Measurements from ENCODE around the gene ZNF581.
A peak's percentile ranks its signal among the peaks of the same experiment; 100 is the strongest.

The ZNF581 gene

DNA sequence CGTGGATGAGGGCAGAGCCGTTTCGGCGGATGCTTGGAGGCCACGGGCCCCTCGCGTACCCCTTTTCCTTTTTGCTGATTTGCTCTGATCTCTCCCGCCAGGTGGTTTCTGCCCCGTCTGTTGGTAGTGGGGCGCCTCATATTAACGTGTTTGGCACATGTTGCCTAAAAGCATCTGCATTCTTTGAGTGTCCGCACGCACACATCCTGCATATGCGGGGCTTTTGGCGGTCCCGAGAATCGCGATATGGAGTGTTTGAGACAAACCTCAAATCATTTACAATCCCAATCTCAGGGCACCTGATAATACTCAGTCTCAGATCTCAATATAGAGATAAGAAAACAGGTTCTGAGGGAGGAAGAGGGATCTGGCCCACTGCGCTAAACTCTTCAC is 12.2 kb downstream of the ZNF581 start:
- no peak for DNase-seq
- in situ Hi-C loops (cut with HindIII; ENCODE audit: low pct_ligation_motif_present, low pct_unique_long_range_greater_than_20kb, low sequenced_read_pairs): no loop called here

DNA sequence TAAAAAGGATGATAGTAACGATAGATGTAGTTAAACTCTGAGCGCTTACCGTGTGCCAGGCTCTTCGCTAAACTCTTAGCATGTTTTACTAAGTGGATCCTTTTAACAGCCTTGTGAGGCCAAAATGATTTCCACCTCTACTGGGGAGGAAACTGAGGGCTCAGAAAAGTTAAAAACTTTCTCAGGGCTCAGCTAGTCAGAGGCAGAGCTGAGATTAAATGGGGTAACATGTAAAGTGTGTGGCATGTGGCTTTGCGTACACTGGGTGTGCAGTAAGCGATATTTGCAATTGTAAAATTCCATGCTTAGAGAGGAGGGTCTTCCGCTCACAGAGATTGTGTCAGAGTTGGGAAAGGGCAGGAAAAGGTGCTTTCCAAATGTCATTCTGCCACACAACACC is 13.1 kb downstream of the ZNF581 start:
- in situ Hi-C loops (cut with HindIII; ENCODE audit: low pct_ligation_motif_present, low pct_unique_long_range_greater_than_20kb, low sequenced_read_pairs): no loop called here

DNA sequence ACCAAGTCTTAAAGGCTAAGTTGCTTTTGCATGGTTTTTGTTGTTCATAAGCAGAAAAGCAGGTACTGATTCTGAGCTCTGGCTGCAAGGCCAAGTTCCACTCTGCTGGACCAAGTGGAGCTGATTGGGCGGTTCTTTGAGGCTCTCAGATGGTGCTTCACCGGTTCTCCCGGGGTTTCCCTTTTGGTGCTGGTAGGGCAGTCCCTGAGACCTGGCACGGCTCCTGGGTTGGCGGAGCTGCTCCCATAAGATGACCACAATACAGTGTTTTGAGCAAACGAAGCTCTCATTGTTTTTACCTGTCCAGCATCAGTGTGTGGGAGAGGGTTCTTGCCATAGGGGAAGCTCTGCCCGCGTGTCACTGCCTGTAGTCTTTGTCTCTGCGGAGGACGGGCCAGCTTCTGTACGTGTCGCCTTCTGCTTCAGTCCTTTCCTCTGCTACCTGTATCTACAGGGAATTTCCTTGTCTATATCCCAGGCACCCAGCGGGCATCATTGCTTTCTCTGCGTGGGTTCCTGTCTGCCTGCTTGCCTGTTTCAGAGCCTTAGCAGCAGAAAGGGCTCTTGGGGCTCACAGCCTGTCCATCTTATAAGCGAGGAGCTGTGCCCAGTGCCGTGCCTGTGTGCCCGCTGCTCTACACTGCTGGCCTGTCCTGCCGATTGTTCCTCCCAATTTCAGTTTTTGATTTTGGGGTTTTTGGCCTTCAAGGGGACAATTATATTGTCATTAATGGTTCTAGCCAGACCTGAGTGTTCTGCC is 13.7 kb downstream of the ZNF581 start:
- DNase-seq: no peak
- in situ Hi-C loops (cut with HindIII; ENCODE audit: low pct_ligation_motif_present, low pct_unique_long_range_greater_than_20kb, low sequenced_read_pairs): no loop called here

More for the DNA sequence above, 13.1 kb downstream of the ZNF581 start:
- no peak for DNase-seq

DNA sequence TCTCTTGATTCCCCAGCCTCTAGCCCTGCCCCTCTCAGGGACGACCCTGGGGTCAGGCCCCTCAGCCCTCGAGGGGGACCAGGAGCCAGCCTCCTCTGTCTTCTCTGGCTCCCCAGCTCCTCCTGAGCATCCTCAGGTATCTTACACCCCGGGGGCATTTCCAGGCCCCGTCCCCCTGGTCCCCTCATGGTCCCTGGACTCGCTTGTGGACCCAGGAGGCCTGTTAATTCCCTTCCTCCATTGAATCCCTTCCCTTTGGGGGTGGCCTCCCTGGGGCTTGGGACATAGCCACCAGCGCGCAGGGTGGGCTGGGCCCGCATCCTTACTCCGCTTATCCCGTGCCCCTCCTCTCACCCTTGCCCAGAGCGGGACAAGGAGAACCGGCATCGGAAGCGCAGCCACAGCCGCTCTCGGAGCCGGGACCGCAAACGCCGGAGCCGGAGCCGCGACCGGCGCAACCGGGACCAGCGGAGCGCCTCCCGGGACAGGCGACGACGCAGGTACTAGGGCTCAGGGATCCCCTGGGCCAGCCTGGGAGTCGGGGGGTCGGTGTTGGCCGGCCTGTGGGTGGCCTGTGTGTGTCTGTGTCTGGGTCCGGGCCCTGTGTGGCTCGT is 15.5 kb downstream of the ZNF581 start:
- in situ Hi-C loops (cut with HindIII; ENCODE audit: low pct_ligation_motif_present, low pct_unique_long_range_greater_than_20kb, low sequenced_read_pairs): no loop called here
- no peak for DNase-seq

DNA sequence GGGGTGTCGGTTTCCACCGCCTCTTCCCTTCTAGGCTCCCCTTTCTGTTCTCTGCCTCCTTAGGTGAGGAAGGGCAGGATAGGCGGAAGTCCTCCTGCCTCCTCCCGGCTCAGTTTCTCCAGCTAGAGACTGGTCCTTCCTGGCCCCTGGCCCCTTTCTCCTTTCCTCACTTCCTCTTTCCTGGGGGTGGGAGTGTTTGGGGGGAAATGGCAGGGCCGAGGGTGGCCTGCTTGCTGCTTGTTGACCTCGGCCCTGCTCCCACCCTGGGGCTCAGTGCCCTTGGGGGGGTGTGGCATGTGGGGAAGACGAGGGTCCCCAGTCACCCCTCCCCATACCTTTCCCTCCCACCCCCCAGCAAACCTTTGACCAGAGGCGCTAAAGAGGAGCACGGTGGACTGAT is 16.4 kb downstream of the ZNF581 start:
- DNase-seq: no peak
- in situ Hi-C loops (cut with HindIII; ENCODE audit: low pct_ligation_motif_present, low pct_unique_long_range_greater_than_20kb, low sequenced_read_pairs): no loop called here

DNA sequence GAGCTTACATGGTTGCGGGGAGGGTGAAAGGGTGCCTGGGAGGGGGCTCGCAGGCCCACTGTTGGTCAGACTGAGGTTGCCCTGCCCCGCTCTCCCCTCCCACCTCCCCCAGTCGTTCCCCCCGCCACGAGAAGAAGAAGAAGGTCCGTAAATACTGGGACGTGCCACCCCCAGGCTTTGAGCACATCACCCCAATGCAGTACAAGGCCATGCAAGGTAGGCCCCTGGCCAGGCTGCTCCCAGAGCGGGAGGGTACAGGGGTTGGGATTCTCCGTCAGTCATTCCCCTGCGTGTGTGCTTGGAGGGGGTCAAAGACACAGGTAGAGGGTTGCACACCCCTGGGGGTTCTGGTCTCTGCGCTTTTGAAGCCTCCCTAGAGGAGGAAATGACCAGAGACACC is 17.0 kb downstream of the ZNF581 start:
- no peak for DNase-seq
- in situ Hi-C loops (cut with HindIII; ENCODE audit: low pct_ligation_motif_present, low pct_unique_long_range_greater_than_20kb, low sequenced_read_pairs): no loop called here

DNA sequence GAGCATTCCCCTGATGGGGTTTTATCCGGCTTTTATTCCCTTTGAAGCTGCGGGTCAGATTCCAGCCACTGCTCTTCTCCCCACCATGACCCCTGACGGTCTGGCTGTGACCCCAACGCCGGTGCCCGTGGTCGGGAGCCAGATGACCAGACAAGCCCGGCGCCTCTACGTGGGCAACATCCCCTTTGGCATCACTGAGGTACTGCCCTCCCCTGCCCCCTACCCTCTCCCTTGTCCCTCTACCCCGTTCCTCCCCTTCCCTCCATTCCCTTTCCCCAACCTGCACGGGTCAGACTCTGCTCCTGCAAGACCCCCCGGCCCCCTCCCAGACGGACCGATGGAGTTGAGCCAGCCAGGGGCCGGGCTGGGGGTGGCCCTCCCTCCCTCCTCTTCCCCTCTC is 17.5 kb downstream of the ZNF581 start:
- no peak for DNase-seq
- in situ Hi-C loops (cut with HindIII; ENCODE audit: low pct_ligation_motif_present, low pct_unique_long_range_greater_than_20kb, low sequenced_read_pairs): no loop called here

DNA sequence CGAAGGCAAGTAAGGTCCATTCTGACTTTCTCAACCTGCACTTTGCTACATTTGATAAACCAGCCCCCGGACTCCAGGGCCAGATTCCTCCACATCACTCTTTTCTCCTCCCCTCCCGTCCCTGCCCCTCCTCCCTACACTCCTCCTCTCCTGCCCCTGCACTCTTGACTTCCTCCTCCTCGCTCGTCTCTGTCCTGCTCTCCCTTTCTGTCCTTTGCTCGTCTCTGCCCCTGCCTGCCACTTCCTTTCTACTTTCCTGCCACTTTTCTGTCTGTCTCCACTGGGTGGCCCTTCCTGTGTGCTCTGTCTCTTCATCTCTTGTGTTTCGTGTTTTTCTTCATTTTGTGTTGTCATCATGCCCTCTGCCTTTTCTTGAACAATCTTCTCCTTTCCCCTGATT is 18.4 kb downstream of the ZNF581 start:
- in situ Hi-C loops (cut with HindIII; ENCODE audit: low pct_ligation_motif_present, low pct_unique_long_range_greater_than_20kb, low sequenced_read_pairs): no loop called here
- no peak for DNase-seq

DNA sequence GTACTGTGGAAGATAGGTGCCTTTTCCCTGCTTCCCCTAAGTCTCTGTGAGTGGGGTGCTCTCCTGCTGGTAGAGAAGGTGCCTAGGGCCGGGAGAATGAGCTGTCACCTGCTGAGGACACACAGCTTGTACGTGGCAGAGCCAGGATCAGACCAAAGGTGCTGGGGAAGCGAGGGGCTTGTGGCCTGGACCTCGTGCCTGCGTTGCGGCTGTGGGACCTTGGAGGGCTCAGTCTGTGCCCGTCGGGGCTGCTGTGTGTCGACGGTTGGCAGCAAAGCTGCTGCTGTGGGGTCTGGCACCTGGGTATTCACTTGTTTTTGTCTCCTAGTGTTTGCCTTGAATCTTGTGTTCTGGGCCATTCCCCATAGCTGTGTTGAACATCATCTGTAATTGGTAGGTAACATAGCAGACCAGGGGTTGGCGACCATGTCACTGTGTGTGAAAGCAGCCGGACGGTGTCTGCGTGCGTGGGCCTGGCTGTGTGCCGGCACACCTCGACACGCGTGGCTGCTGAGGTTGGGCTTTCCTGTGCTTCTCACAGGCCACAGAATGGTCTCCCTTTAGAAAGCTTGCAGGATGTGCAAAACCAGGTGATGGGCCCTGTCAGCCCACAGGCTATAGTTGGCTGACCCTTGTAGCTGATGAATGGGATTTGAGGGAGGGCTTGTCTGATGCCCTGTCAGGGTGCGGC is 20.5 kb downstream of the ZNF581 start:
- in situ Hi-C loops (cut with HindIII; ENCODE audit: low pct_ligation_motif_present, low pct_unique_long_range_greater_than_20kb, low sequenced_read_pairs): no loop called here

DNA sequence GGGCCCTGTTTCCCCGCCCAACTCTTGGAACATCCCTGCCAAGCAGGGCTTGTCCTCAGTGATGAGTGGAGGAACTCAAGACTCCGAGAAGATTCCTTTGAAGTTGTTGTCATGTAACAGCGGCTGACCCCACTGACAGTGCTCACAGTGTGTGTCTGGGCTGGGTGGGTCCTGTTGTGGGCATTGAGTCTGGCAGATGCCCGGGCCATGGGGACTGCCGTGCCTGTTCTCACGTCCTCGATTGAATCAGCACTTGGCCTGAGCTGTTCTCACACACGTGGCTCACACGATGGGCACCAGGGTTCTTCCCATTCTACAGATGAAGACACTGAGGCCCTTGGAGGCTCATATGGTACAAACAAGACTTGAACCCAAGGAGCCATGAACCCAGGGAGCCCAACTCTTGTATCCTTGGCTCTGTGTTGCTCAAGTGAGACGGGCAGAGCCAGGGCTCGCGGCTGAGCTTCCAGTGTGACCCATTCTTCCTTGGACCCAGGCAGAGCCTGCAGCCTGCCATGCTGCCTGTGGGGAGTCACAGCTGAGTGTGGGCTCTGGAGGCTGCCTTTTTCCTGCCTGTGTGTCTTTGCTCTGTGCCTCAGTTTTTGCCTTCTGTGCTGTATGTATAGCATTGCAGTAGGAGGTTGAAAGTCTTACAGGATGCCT is 23.0 kb downstream of the ZNF581 start:
- DNase-seq: no peak
- in situ Hi-C loops (cut with HindIII; ENCODE audit: low pct_ligation_motif_present, low pct_unique_long_range_greater_than_20kb, low sequenced_read_pairs): no loop called here

More for the DNA sequence above, 20.5 kb downstream of the ZNF581 start:
- DNase-seq: no peak

DNA sequence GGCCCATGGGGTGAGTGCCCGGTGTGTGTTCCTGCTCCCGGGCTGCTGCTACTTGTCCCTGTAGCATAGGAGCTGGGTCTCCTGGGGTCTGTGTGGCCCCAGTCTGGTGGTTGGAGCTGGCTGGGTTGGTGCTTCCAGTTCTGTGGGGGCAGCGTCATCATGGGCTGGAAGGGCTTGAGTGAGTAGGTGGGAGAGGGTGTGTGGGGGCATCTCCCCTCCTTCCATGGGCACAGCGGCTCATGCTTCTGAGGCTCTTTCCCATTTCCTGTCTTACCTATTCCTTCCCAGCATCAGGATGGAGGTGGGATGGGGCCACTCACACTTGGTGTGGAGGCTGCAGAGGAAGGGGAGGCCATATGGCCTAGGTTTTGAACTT is 23.5 kb downstream of the ZNF581 start:
- no peak for DNase-seq
- in situ Hi-C loops (cut with HindIII; ENCODE audit: low pct_ligation_motif_present, low pct_unique_long_range_greater_than_20kb, low sequenced_read_pairs): no loop called here

DNA sequence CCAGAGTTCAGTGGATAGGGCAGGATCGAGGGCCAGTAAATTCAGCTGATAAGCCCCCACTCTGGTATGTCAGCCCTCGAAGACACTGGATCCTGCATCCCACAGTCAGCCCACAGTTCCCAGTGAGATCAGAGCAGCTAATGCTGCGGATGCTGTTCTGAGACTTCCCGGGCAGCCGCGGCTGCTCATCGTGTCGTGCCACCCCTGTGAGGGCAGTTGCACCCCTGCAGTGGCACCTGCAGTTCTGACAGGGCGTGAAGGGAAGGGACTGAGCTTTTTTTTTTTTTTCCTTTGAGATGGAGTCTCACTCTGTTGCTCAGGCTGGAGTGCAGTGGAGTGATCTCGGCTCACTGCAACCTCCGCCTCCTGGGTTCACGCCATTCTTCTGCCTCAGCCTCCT is 24.1 kb downstream of the ZNF581 start:
- in situ Hi-C loops (cut with HindIII; ENCODE audit: low pct_ligation_motif_present, low pct_unique_long_range_greater_than_20kb, low sequenced_read_pairs): no loop called here
- DNase-seq: no peak

DNA sequence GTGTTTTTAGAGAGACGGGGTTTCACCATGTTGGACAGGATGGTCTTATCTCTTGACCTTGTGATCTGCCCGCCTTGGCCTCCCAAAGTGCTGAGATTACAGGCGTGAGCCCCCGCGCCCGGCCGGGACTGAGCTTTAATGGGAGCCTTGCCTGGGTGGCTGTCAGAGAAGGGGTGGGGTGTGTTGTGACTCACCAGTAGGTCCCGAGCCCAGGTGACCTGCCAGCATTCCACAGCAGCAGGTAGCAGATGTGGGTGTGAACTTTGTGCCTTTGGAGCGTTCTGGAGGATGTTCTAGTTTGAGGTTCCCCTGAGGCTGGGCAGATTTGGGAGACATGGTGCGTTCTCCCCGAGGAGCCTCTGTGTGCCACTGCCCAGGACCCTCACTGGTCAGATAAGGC is 24.5 kb downstream of the ZNF581 start:
- DNase-seq: no peak
- in situ Hi-C loops (cut with HindIII; ENCODE audit: low pct_ligation_motif_present, low pct_unique_long_range_greater_than_20kb, low sequenced_read_pairs): no loop called here

DNA sequence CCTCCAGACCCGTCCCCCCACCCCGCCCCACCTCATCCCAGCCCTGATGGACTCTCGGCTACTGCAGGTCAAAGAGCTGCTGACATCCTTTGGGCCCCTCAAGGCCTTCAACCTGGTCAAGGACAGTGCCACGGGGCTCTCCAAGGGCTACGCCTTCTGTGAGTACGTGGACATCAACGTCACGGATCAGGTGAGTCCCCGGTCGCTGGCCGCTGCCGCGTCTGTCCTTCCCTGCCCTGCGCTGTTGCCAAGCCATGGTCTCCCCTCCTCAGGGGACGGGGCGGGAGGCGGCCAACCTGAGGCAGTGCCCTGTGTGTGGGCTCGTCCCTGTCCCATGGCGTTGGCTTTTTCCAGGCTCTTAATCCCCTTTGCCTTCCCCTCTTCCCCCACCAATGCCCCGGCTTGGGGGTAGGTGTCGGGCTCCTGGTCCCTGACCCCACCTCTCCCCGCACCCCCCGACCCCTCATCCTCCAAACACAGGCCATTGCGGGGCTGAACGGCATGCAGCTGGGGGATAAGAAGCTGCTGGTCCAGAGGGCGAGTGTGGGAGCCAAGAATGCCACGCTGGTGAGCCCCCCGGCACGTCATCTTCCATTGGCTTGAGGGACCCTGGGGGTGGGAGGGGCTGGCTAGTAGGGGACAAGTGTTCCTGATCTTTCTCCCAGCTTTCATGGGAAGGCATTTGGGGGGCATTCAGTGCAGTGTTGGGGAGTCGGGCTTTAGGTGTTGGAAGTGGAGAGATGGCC is 25.3 kb downstream of the ZNF581 start:
- no peak for DNase-seq
- in situ Hi-C loops (cut with HindIII; ENCODE audit: low pct_ligation_motif_present, low pct_unique_long_range_greater_than_20kb, low sequenced_read_pairs): no loop called here

DNA sequence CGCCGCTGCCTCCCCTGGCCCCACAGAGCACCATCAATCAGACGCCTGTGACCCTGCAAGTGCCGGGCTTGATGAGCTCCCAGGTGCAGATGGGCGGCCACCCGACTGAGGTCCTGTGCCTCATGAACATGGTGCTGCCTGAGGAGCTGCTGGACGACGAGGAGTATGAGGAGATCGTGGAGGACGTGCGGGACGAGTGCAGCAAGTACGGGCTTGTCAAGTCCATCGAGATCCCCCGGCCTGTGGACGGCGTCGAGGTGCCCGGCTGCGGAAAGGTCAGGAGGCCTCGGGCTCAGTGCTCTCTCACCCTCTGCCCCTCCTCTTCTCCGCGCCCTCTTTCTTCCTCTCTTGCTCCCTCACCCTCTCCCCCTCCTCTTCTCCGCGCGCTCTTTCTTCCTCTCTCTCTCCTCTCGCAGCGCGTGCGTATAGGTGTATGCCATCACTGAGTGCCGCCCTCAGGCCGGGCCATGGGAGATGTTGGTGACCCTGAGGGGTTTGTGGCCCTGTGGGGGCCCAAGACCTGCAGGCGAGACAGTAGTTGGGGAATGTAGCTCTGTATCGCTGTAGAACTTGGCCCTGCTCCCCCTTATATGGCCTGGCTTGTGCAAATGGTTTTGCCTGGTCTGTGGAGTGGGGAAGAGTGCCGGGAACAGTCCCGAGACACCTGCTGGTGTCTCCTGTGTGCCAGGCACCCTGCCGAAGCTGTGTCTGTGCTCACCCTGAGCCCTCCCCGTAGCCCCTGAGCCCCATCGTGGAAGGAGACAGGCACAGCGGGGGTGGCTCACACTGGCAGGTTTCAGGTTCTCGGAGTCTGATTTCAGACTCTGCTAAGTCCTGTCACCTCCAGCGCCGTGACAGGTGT is 26.2 kb downstream of the ZNF581 start:
- in situ Hi-C loops (cut with HindIII; ENCODE audit: low pct_ligation_motif_present, low pct_unique_long_range_greater_than_20kb, low sequenced_read_pairs): no loop called here
- DNase-seq: no peak

DNA sequence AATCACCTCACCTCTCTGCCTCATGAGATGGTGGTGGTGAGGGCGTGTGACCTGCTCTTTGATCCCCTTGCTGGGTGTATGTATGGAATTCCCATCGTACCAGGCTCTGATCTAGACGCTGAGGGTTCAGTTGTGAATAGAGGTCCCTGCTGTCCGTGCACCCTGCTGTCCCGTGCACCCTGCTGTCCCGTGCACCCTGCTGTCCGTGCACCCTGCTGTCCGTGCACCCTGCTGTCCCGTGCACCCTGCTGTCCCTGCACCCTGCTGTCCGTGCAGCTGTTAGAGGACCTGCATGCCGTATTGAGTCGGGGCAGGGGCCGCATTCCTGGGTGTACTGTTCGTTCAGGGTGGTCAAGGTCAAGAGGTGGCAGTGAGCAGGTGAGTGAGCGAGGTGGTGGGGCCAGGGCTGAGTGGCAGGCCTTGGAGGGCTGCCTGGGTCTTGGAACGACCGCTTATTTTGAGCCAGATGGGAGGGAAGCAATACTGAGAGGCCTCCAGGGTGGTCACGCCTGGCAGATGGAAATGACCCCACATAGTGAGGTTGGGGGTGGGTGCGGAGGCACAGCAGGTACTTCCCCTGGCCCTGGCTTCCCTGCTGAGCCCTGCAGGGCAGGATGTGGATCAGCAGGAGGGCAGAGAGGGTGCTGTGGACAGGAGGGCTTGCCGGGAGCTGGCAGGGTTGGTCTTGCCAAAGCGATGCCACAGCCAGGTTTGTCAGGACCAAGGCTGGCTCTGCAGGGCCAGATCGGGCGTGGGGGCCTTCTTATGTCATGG is 27.0 kb downstream of the ZNF581 start:
- in situ Hi-C loops (cut with HindIII; ENCODE audit: low pct_ligation_motif_present, low pct_unique_long_range_greater_than_20kb, low sequenced_read_pairs): no loop called here
- peak; percentile 47 for DNase-seq

DNA sequence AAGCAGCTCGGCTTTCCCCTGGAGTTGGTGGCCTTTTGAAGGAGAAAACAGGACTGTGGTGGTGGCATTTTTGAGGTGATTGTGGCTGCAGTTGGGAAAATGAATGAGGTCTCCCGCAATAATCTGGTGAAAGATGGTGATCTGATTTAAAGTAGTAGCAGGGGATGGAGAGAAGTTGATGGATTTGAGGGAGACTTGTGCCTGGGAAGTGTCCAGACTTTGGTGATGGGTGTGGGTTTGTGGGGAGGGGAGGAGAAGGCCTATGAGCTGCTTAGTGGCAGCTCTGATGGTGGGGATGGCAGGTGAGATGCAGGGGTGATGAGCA is 27.6 kb downstream of the ZNF581 start:
- in situ Hi-C loops (cut with HindIII; ENCODE audit: low pct_ligation_motif_present, low pct_unique_long_range_greater_than_20kb, low sequenced_read_pairs): no loop called here
- no peak for DNase-seq

All from ACHN (cell line).